H1 (cell line): Measurements from ENCODE around the gene PPP2R2D. TPM values are rescaled to one million over a fixed set of nuclear protein-coding genes. Genes with fewer than 3 reads are reported as not detected.

ENCODE experiments used
- CTCF ChIA-PET: fragments of 300-600 bp; sonication (Branson Sonifier 250); formaldehyde crosslinking; loops from one replicate; lab custom pipeline; 2021; ENCODE audit not compliant: partially characterized antibody; lab: Charles Lee
- POLR2A ChIA-PET: fragments of 300-600 bp; sonication (Branson Sonifier 250); formaldehyde crosslinking; loops from one replicate; lab custom pipeline; 2021; ENCODE audit warnings: inconsistent platforms; ENCODE audit not compliant: partially characterized antibody; lab: Charles Lee
- DNase-seq, 2 experiments: peaks; one replicate each; pipeline versions ENCODE4 v3.0.0 to v3.0.0-alpha.2; 2010 to 2022; ENCODE audit warnings: low spot score in 2 of 2, low read depth in 1 of 2, mixed read lengths in 1 of 2
- FAIRE-seq: peaks from 2 replicates; lab custom pipeline; 2011; peaks lifted over from hg19 to GRCh38; lab: Jason Lieb, UNC
- H2AFZ ChIP-seq: 2 replicates; pipeline ENCODE4 v1.8.1; 2012; ENCODE audit warnings: low read length, inconsistent platforms
- H2AK5ac ChIP-seq: 2 replicates; pipeline ENCODE4 v1.6.1; 2013; ENCODE audit warnings: low read depth, low read length
- H2BK120ac ChIP-seq: replicated peaks from 2 replicates; pipeline ENCODE3; 2013; ENCODE audit warnings: low read depth, low read length, inconsistent platforms
- H2BK12ac ChIP-seq: 2 replicates; pipeline ENCODE4 v1.6.1; 2013; ENCODE audit warnings: low read depth, low read length
- H2BK15ac ChIP-seq: 2 replicates; pipeline ENCODE4 v1.6.1; 2013; ENCODE audit warnings: low read length
- H2BK20ac ChIP-seq: 2 replicates; pipeline ENCODE4 v1.6.1; 2013; ENCODE audit warnings: low read length
- H2BK5ac ChIP-seq: 2 replicates; pipeline ENCODE4 v1.6.1; 2013; ENCODE audit warnings: low read depth, low read length
- H3K14ac ChIP-seq: 2 replicates; pipeline ENCODE4 v1.6.1; 2013; ENCODE audit warnings: inconsistent platforms; ENCODE audit not compliant: insufficient read length
- H3K18ac ChIP-seq: 2 replicates; pipeline ENCODE4 v1.6.1; 2013; ENCODE audit warnings: low read length; ENCODE audit errors: extremely low read depth
- H3K23ac ChIP-seq: 2 replicates; pipeline ENCODE4 v1.6.1; 2013; ENCODE audit warnings: inconsistent platforms; ENCODE audit not compliant: insufficient read length
- H3K23me2 ChIP-seq: 2 replicates; pipeline ENCODE4 v1.6.1; 2013; ENCODE audit warnings: low read depth, low read length
- H3K27ac ChIP-seq: 2 replicates; pipeline ENCODE4 v1.6.1; 2011; ENCODE audit warnings: low read depth, low read length, inconsistent platforms
- H3K27me3 ChIP-seq, 4 experiments: replicated peaks in 1 of 4; 1 replicate in 1 of 4; 2 replicates in 3 of 4; pipeline versions ENCODE4 v1.6.1 to v1.8.1; 2011 to 2013; ENCODE audit warnings: low read length in 3 of 4, mild to moderate bottlenecking in 3 of 4, inconsistent platforms in 2 of 4, mixed read lengths in 2 of 4, moderate library complexity in 1 of 4; ENCODE audit not compliant: control insufficient read depth in 3 of 4, insufficient read depth in 3 of 4; ENCODE audit errors: extremely low read depth in 1 of 4
- H3K36me3 ChIP-seq, 4 experiments: 2 replicates each; pipeline versions ENCODE4 v1.6.1 to v1.8.1; 2011 to 2013; ENCODE audit warnings: mild to moderate bottlenecking in 4 of 4, low read length in 3 of 4, moderate library complexity in 2 of 4, control low read depth in 1 of 4, inconsistent platforms in 1 of 4; ENCODE audit not compliant: insufficient read depth in 4 of 4, control insufficient read depth in 2 of 4
- H3K4ac ChIP-seq: replicated peaks from 2 replicates; pipeline ENCODE3; 2013; ENCODE audit warnings: low read length, low read depth, mixed read lengths, inconsistent platforms; ENCODE audit not compliant: insufficient read length
- H3K4me1 ChIP-seq, 4 experiments: replicated peaks in 1 of 4; 1 replicate in 1 of 4; 2 replicates in 3 of 4; pipeline versions ENCODE4 v1.6.1 to v1.8.1; 2011 to 2013; ENCODE audit warnings: low read length in 3 of 4, inconsistent platforms in 2 of 4, mixed read lengths in 1 of 4; ENCODE audit not compliant: insufficient read depth in 4 of 4, control insufficient read depth in 3 of 4
- H3K4me2 ChIP-seq, 2 experiments: 2 replicates each; pipeline versions ENCODE4 v1.6.1 to v1.8.1; 2011 to 2013; ENCODE audit warnings: low read depth in 2 of 2, low read length in 2 of 2, control low read depth in 1 of 2, inconsistent platforms in 1 of 2, mild to moderate bottlenecking in 1 of 2; ENCODE audit not compliant: insufficient read depth in 1 of 2
- H3K4me3 ChIP-seq, 4 experiments: fragments of 200-600, 300-600 bp in 1 of 4; sonication (generic), shearing (Covaris generic), sonication (Bioruptor Twin) in 1 of 4; 2 replicates each; pipeline versions ENCODE4 v1.5.1 to v1.8.1; 2011 to 2016; ENCODE audit warnings: low read length in 4 of 4, low read depth in 3 of 4, control low read depth in 2 of 4, inconsistent platforms in 2 of 4, mild to moderate bottlenecking in 2 of 4, mixed read lengths in 1 of 4, moderate library complexity in 1 of 4; ENCODE audit not compliant: insufficient read depth in 2 of 4; ENCODE audit errors: extremely low read depth in 1 of 4
- H3K56ac ChIP-seq: replicated peaks from 2 replicates; pipeline ENCODE3; 2013; ENCODE audit warnings: low read depth, mild to moderate bottlenecking, mixed read lengths, low read length, inconsistent platforms; ENCODE audit not compliant: insufficient read length
- H3K79me1 ChIP-seq: 2 replicates; pipeline ENCODE4 v1.6.1; 2013; ENCODE audit warnings: low read depth, low read length, control low read depth
- H3K79me2 ChIP-seq, 2 experiments: 2 replicates each; pipeline versions ENCODE4 v1.6.1 to v1.8.1; 2012 to 2013; ENCODE audit warnings: low read length in 2 of 2, mild to moderate bottlenecking in 2 of 2, inconsistent platforms in 1 of 2; ENCODE audit not compliant: insufficient read depth in 2 of 2, control insufficient read depth in 1 of 2
- H3K9ac ChIP-seq, 4 experiments: replicated peaks in 1 of 4; 1 replicate in 1 of 4; 2 replicates in 3 of 4; pipeline versions ENCODE4 v1.6.1 to v1.8.1; 2011 to 2013; ENCODE audit warnings: low read depth in 3 of 4, low read length in 3 of 4, control low read depth in 2 of 4, mild to moderate bottlenecking in 2 of 4, moderate library complexity in 2 of 4, inconsistent platforms in 1 of 4; ENCODE audit errors: extremely low read depth in 1 of 4
- H3K9me3 ChIP-seq, 2 experiments: 2 replicates each; pipeline versions ENCODE4 v1.6.1 to v1.8.1; 2012 to 2013; ENCODE audit warnings: mild to moderate bottlenecking in 2 of 2, moderate library complexity in 2 of 2, control low read depth in 1 of 2, inconsistent platforms in 1 of 2, low read depth in 1 of 2, low read length in 1 of 2, mixed read lengths in 1 of 2; ENCODE audit not compliant: insufficient read depth in 2 of 2
- H4K20me1 ChIP-seq, 2 experiments: replicated peaks in 1 of 2; 2 replicates each; pipeline versions ENCODE3 to v1.8.1; 2011 to 2013; ENCODE audit warnings: inconsistent platforms in 2 of 2, low read length in 2 of 2, mild to moderate bottlenecking in 1 of 2; ENCODE audit not compliant: insufficient read depth in 2 of 2, control insufficient read depth in 1 of 2
- H4K5ac ChIP-seq: 2 replicates; pipeline ENCODE4 v1.6.1; 2013; ENCODE audit warnings: low read length, low read depth, mixed read lengths, inconsistent platforms; ENCODE audit not compliant: insufficient read length
- H4K8ac ChIP-seq: 2 replicates; pipeline ENCODE4 v1.8.0; 2013; ENCODE audit warnings: mild to moderate bottlenecking, moderate library complexity, low read length, inconsistent platforms; ENCODE audit not compliant: insufficient read depth; ENCODE audit errors: extremely low read depth
- H4K91ac ChIP-seq: replicated peaks from 2 replicates; pipeline ENCODE3; 2013; ENCODE audit warnings: low read length, mixed read lengths, inconsistent platforms; ENCODE audit not compliant: insufficient read length
- ASH2L ChIP-seq: fragments of 200-600, 300-600 bp; sonication (generic); IDR thresholded peaks from one replicate; pipeline ENCODE4 v1.7.1; 2017; ENCODE audit warnings: low read length
- CHD1 ChIP-seq: IDR thresholded peaks from 2 replicates; pipeline ENCODE4 v1.6.1; 2012; ENCODE audit warnings: low read depth, low read length, improper control_type of control experiment
- E2F6 ChIP-seq: IDR thresholded peaks from 2 replicates; pipeline ENCODE4 v1.6.1; 2012; ENCODE audit warnings: inconsistent platforms
- FOSL1 ChIP-seq: IDR thresholded peaks from 2 replicates; pipeline ENCODE4 v1.6.1; 2011; ENCODE audit warnings: mild to moderate bottlenecking, low read depth, low read length, moderate library complexity; ENCODE audit not compliant: insufficient read depth
- GTF2F1 ChIP-seq: IDR thresholded peaks from 2 replicates; pipeline ENCODE4 v1.6.1; 2012; ENCODE audit warnings: low read depth, low read length, improper control_type of control experiment, borderline replicate concordance
- HDAC6 ChIP-seq: IDR thresholded peaks from one replicate; pipeline ENCODE4 v1.7.1; 2012; ENCODE audit warnings: low read depth, mild to moderate bottlenecking, inconsistent platforms, low read length, moderate library complexity
- KDM1A ChIP-seq: fragments of 200-600, 300-600 bp; sonication (generic); IDR thresholded peaks from 2 replicates; pipeline ENCODE4 v1.7.1; 2016; ENCODE audit warnings: mild to moderate bottlenecking, low read length, borderline replicate concordance
- PHF8 ChIP-seq: fragments of 200-600 bp; sonication (generic); conservative IDR thresholded peaks from 2 replicates; pipeline ENCODE4 v1.7.1; 2012; ENCODE audit warnings: low read depth, mild to moderate bottlenecking, inconsistent platforms, low read length, moderate library complexity
- POLR2AphosphoS5 ChIP-seq: IDR thresholded peaks from 2 replicates; pipeline ENCODE4 v1.6.1; 2011; ENCODE audit warnings: low read depth, low read length
- RFX5 ChIP-seq: IDR thresholded peaks from 2 replicates; pipeline ENCODE4 v1.6.1; 2011; ENCODE audit warnings: low read depth, low read length, improper control_type of control experiment, borderline replicate concordance
- SIRT6 ChIP-seq: IDR thresholded peaks from one replicate; pipeline ENCODE4 v1.7.1; 2012; ENCODE audit warnings: low read length, inconsistent platforms
- SP1 ChIP-seq: IDR thresholded peaks from 2 replicates; pipeline ENCODE4 v1.6.1; 2011; ENCODE audit warnings: low read depth, low read length
- TBP ChIP-seq: IDR thresholded peaks from 2 replicates; pipeline ENCODE4 v1.6.1; 2011; ENCODE audit warnings: low read depth, low read length, improper control_type of control experiment
- USF2 ChIP-seq: IDR thresholded peaks from 2 replicates; pipeline ENCODE4 v1.6.1; 2011; ENCODE audit warnings: low read length, improper control_type of control experiment
- WGBS, 2 experiments: shearing (Covaris generic) in 1 of 2; methylation state at CpG; one replicate each; pipeline versions ENCODE4 v1.1.6 to v1.1.7; 2013 to 2015; ENCODE audit warnings: low lambda C conversion rate in 2 of 2, mixed read lengths in 2 of 2, inconsistent platforms in 1 of 2, low coverage in 1 of 2, missing lambda C conversion rate in 1 of 2; ENCODE audit not compliant: insufficient replicate concordance in 2 of 2, insufficient coverage in 1 of 2, insufficient read length in 1 of 2; ENCODE audit errors: extremely low coverage in 1 of 2, missing lambda C conversion rate in 1 of 2; 5-methylcytosine and 5-hydroxymethylcytosine counted together
- polyA plus RNA-seq, 7 experiments: library from polyadenylated mRNA; depleted of rRNA in 3 of 7; stranded (reverse) in 5 of 7; unstranded in 2 of 7; fragments of >200 nt in 5 of 7; fragments of 200-250 nt in 2 of 7; gene quantifications; 1 replicate in 5 of 7; 2 replicates in 1 of 7; 4 replicates in 1 of 7; pipeline versions ENCODE4 v1.2.1 to v1.2.3, GENCODE V29; 2011 to 2013; ENCODE audit warnings: missing spikeins in 2 of 7, mixed read lengths in 2 of 7
- total RNA-seq: library from RNA; stranded (reverse); fragmentation: NEBNext Ultra II Directional; extraction: Animal tissue kit (Norgen Biotek cat#: 25700); gene quantifications from 2 replicates; pipeline ENCODE4 v1.2.1, GENCODE V29; 2021

PPP2R2D gene
- total and polyA plus RNA-seq, 2 of the 8 experiments (the other 6 are each of a cell fraction or from before 2014, with no cell fraction given): 25.4 to 32.8 TPM

DNA sequence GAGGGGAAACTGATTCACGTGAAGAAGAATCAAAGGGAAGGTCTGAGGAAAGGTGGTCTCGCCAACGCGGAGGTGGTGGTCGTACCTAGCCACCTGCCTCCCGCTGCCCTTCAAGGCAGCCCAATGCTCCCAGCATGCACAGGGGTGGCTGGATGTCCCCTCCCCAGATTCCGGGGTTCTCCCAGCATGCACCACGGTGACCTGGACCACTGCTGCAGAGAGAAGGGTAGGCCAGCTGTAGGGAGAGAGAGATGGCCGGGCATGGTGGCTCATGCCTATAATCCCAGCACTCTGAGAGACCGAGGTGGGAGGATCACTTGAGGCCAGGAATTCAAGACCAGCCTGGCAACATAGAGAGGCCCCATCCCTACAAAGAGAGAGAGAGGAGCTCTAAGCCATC is 32.4 kb upstream of the PPP2R2D start:
- H3K23me2 ChIP-seq: no peaks in the 10 kb centered on the region
- 81% methylated on average over 10 of the region's 10 CpGs; no CpG with 5 or more reads in 1 of the 2 experiments for WGBS, 2 experiments
- H3K14ac ChIP-seq: no peak overlapping the region
- ChIA-PET CTCF (interaction anchor here (0.7 to 1.6 kb wide), 2 partner anchors 10 to 556 kb away, joined by 3 read pairs; partner anchors contain the start of gene TCERG1L), POLR2A (no interaction called here)
- no peak overlapping the region for H4K91ac ChIP-seq
- no peak overlapping the region for H4K5ac ChIP-seq
- no peak for DNase-seq
- H3K4me1 ChIP-seq: no peaks in the 10 kb centered on the region
- H2BK12ac ChIP-seq: no peak overlapping the region
- H3K4me2 ChIP-seq: no peak overlapping the region
- H3K27ac ChIP-seq: no peak overlapping the region
- no peak overlapping the region for H2AK5ac ChIP-seq
- no peaks in the 10 kb centered on the region for H3K79me2 ChIP-seq
- H2BK20ac ChIP-seq: no peak overlapping the region
- H2BK15ac ChIP-seq: no peak overlapping the region
- no peaks in the 10 kb centered on the region for H4K20me1 ChIP-seq
- H2BK5ac ChIP-seq: no peak overlapping the region
- no peak for FAIRE-seq
- H2BK120ac ChIP-seq: no peak overlapping the region
- H2AFZ ChIP-seq: no peak overlapping the region
- H3K4ac ChIP-seq: no peak overlapping the region
- H3K56ac ChIP-seq: no peak overlapping the region
- H3K18ac ChIP-seq: no peak overlapping the region
- H3K79me1 ChIP-seq: no peaks in the 10 kb centered on the region
- H3K23ac ChIP-seq: no peak overlapping the region
- no peak overlapping the region for H3K9ac ChIP-seq
- H3K9me3 ChIP-seq: no peaks in the 10 kb centered on the region; a peak in 1 of 4 replicates
- no peak overlapping the region for H4K8ac ChIP-seq
- no peaks in the 10 kb centered on the region for H3K36me3 ChIP-seq
- no peak overlapping the region for H3K4me3 ChIP-seq
- no peaks in the 10 kb centered on the region for H3K27me3 ChIP-seq
- TF ChIP-seq E2F6 (no peak), ASH2L (no peak), PHF8 (no peak), GTF2F1 (no peak), KDM1A (no peak), SIRT6 (no peak), HDAC6 (no peak), POLR2AphosphoS5 (no peak), RFX5 (no peak), USF2 (no peak), CHD1 (no peak), FOSL1 (no peak), SP1 (no peak), TBP (no peak)
